SHP77 (cell line): Measurements from ENCODE around the gene ATP2A2.

Experiments
- DNase-seq, 2 experiments: peaks; one replicate each; lab custom pipeline; 2025; lab: John Stamatoyannopoulos, UW

ATP2A2 gene

GRCh38 chr12:110262442-110263388, 18.3 kb upstream of the ATP2A2 start:
- no peak for DNase-seq

GRCh38 chr12:110266381-110266960, 14.6 kb upstream of the ATP2A2 start:
- DNase-seq = no peak

GRCh38 chr12:110266980-110267620, 13.9 kb upstream of the ATP2A2 start:
- peak; percentile 19 to 58 for DNase-seq

- no peak for DNase-seq
Measured at GRCh38 chr12:110269622-110270124, 11.4 kb upstream of the ATP2A2 start.

- peak; percentile 20 to 38 for DNase-seq
Measured at GRCh38 chr12:110270125-110270962, 10.7 kb upstream of the ATP2A2 start.

- no peak for DNase-seq
Measured at GRCh38 chr12:110271015-110271414, 10.0 kb upstream of the ATP2A2 start.

GRCh38 chr12:110277530-110278254, 3.4 kb upstream of the ATP2A2 start:
- no peak for DNase-seq

GRCh38 chr12:110278255-110278536, 2.9 kb upstream of the ATP2A2 start:
- no peak for DNase-seq

- DNase-seq = peak in 1 of 2 experiments; percentile 14
Measured at GRCh38 chr12:110279566-110280375, 1.3 kb upstream of the ATP2A2 start.

- peak; percentile 30 to 36 for DNase-seq
Measured at GRCh38 chr12:110280392-110280778, 662 bp upstream of the ATP2A2 start.

- DNase-seq = peak; percentile 66 to 68
Measured at GRCh38 chr12:110281549-110282299, 677 bp downstream of the ATP2A2 start.

GRCh38 chr12:110282300-110282860, 1.3 kb downstream of the ATP2A2 start:
- no peak for DNase-seq

GRCh38 chr12:110282956-110283817, 2.1 kb downstream of the ATP2A2 start:
- no peak for DNase-seq

- DNase-seq = no peak
Measured at GRCh38 chr12:110284597-110284996, 3.5 kb downstream of the ATP2A2 start.

- no peak for DNase-seq
Measured at GRCh38 chr12:110286623-110287022, 5.6 kb downstream of the ATP2A2 start.

GRCh38 chr12:110287986-110288385, 6.9 kb downstream of the ATP2A2 start:
- no peak for DNase-seq

GRCh38 chr12:110289044-110289710, 8.1 kb downstream of the ATP2A2 start:
- DNase-seq = no peak

GRCh38 chr12:110289711-110290078, 8.6 kb downstream of the ATP2A2 start:
- DNase-seq = no peak
